Neural crest cell (in vitro differentiated cells): ENCODE results near the gene ARF3. TPM values are rescaled to one million over a fixed set of nuclear protein-coding genes. Genes with fewer than 3 reads are reported as not detected.

Experiments
- DNase-seq: peaks from one replicate; pipeline ENCODE4 v3.0.0; 2021; ENCODE audit warnings: low read depth, mixed read lengths, low spot score
- H3K27ac Mint-ChIP-seq: one replicate; pipeline ENCODE4 v1.8.0; 2021; ENCODE audit warnings: mild to moderate bottlenecking, mixed read lengths; ENCODE audit not compliant: unreplicated experiment
- H3K27me3 Mint-ChIP-seq: 2 replicates; pipeline ENCODE4 v1.8.0; 2021; ENCODE audit warnings: low read depth, mild to moderate bottlenecking, mixed read lengths
- H3K36me3 Mint-ChIP-seq: 2 replicates; pipeline ENCODE4 v1.8.0; 2021; ENCODE audit warnings: low read depth, mild to moderate bottlenecking, mixed read lengths
- H3K4me1 Mint-ChIP-seq: 2 replicates; pipeline ENCODE4 v1.8.0; 2021; ENCODE audit warnings: mixed read lengths
- H3K4me3 Mint-ChIP-seq: one replicate; pipeline ENCODE4 v1.8.0; 2021; ENCODE audit warnings: mild to moderate bottlenecking, mixed read lengths
- H3K9me3 Mint-ChIP-seq: 2 replicates; pipeline ENCODE4 v1.8.0; 2021; ENCODE audit warnings: mixed read lengths
- CTCF ChIP-seq: fragments of 200-600 bp; sonication (generic); conservative IDR thresholded peaks from 2 replicates; pipeline ENCODE4 v1.5.0; 2021; ENCODE audit warnings: antibody characterized with exemption, mild to moderate bottlenecking
- total RNA-seq: library from RNA; stranded (reverse); gene quantifications from 2 replicates; pipeline ENCODE4 v1.2.1, GENCODE V29; 2021

The ARF3 gene
- total RNA-seq, 1 donor from 2014 or later, result 202 TPM

- Mint-ChIP-seq H3K4me1 (peaks cover 17% of the 10 kb centered on the region), H3K27ac (no peak overlapping the region), H3K27me3 (peaks cover 79% of the 10 kb centered on the region), H3K4me3 (no peak overlapping the region), H3K36me3 (no peaks in the 10 kb centered on the region), H3K9me3 (no peaks in the 10 kb centered on the region)
- no peak for DNase-seq
- TF ChIP-seq CTCF, result no peak
Observed at GRCh38 chr12:48993787-48994186, 36.5 kb upstream of the ARF3 start.

GRCh38 chr12:48991247-48992050 lies 34.2 kb upstream of the ARF3 start:
- H3K4me1 Mint-ChIP-seq, result peaks cover 29% of the 10 kb centered on the region
- no peak overlapping the region for H3K4me3 Mint-ChIP-seq
- no peaks in the 10 kb centered on the region for H3K36me3 Mint-ChIP-seq
- H3K27me3 Mint-ChIP-seq, result peaks cover 80% of the 10 kb centered on the region
- H3K27ac Mint-ChIP-seq, result no peak overlapping the region
- H3K9me3 Mint-ChIP-seq, result no peaks in the 10 kb centered on the region
- DNase-seq, result no peak
- no peak for TF ChIP-seq CTCF

GRCh38 chr12:48990552-48990951 lies 33.3 kb upstream of the ARF3 start:
- no peak for TF ChIP-seq CTCF
- Mint-ChIP-seq H3K4me3 (no peak overlapping the region), H3K9me3 (no peaks in the 10 kb centered on the region), H3K36me3 (no peaks in the 10 kb centered on the region), H3K4me1 (peaks cover 28% of the 10 kb centered on the region), H3K27ac (no peak overlapping the region), H3K27me3 (peaks cover 80% of the 10 kb centered on the region)
- DNase-seq, result no peak

- peaks cover 25% of the 10 kb centered on the region for H3K4me1 Mint-ChIP-seq
- H3K4me3 Mint-ChIP-seq, result no peak overlapping the region
- peak; percentile 90 for DNase-seq
- H3K36me3 Mint-ChIP-seq, result no peaks in the 10 kb centered on the region
- H3K27ac Mint-ChIP-seq, result no peak overlapping the region
- H3K27me3 Mint-ChIP-seq, result peaks cover 85% of the 10 kb centered on the region
- peak; percentile 82 for TF ChIP-seq CTCF
- H3K9me3 Mint-ChIP-seq, result no peaks in the 10 kb centered on the region
Observed at GRCh38 chr12:48988030-48988649, 30.9 kb upstream of the ARF3 start.

GRCh38 chr12:48986720-48987291 lies 29.5 kb upstream of the ARF3 start:
- Mint-ChIP-seq H3K27me3 (peaks cover 91% of the 10 kb centered on the region), H3K4me1 (peaks cover 26% of the 10 kb centered on the region), H3K9me3 (no peaks in the 10 kb centered on the region), H3K27ac (no peak overlapping the region), H3K36me3 (no peaks in the 10 kb centered on the region), H3K4me3 (no peak overlapping the region)
- no peak for TF ChIP-seq CTCF
- no peak for DNase-seq
